Nephron (organoid): ENCODE data around the gene COG4.
A peak's percentile ranks its signal among the peaks of the same experiment; 100 is the strongest.

Experiments
- H3K27ac Mint-ChIP-seq, 3 experiments: 2 replicates each; pipeline ENCODE4 v1.8.0; 2020; ENCODE audit warnings: mixed read lengths in 3 of 3, mild to moderate bottlenecking in 2 of 3, moderate library complexity in 1 of 3
- H3K27me3 Mint-ChIP-seq: 2 replicates; pipeline ENCODE4 v1.8.0; 2021; ENCODE audit warnings: low read depth, mild to moderate bottlenecking, moderate library complexity, mixed read lengths
- H3K36me3 Mint-ChIP-seq: 2 replicates; pipeline ENCODE4 v1.8.0; 2020; ENCODE audit warnings: low read depth, mixed read lengths
- H3K4me1 Mint-ChIP-seq: 2 replicates; pipeline ENCODE4 v1.8.0; 2020; ENCODE audit warnings: mixed read lengths
- H3K4me3 Mint-ChIP-seq, 3 experiments: 2 replicates each; pipeline ENCODE4 v1.8.0; 2020; ENCODE audit warnings: mild to moderate bottlenecking in 3 of 3, mixed read lengths in 3 of 3, moderate library complexity in 2 of 3
- H3K9me3 Mint-ChIP-seq: 2 replicates; pipeline ENCODE4 v1.8.0; 2020; ENCODE audit warnings: mixed read lengths
- TF ChIP-seq, protein P1 (sequence below), 3 experiments: fragments of 200-600 bp; sonication (generic); IDR thresholded peaks; one replicate each; pipeline ENCODE4 v1.5.0; 2021; ENCODE audit warnings: antibody characterized with exemption in 3 of 3; ENCODE audit not compliant: unreplicated experiment in 3 of 3

Gene COG4

DNA sequence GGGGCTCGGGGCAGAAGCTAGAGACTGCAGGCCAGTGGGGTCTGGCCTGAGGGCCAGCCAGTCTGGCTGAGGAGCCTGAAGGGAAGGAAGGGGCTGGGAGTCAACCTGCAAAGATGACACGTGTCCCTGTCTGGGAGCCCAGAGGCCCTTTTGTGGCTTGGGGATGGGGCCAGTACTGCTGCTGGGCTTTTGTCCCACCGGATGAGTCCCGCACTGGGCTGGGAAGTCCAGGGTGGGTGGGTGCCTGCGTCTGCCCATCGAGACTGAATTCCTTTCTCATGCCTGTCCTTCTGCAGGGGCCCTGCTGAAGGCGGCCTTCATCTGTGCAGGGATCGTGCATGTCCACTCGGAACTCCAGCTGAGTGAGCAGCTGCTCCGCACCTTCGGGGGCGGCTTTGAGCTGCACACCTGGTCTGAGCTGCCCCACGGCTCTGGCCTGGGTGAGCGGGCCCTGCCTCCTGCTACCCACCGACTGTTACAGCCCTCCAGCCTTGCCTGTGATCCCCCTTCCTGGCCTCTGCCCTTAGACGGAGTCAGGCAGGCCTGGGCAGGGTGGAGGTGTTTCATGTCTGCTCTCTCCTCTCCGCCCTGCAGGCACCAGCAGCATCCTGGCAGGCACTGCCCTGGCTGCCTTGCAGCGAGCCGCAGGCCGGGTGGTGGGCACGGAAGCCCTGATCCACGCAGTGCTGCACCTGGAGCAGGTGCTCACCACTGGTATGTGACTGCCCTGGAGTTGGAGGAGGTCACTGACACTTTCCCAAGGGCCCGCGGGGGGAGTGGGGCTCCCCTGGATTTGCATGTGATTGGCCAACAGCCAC lies 48.1 kb downstream of the COG4 start:
- no peak overlapping the region for H3K4me3 Mint-ChIP-seq
- H3K4me1 Mint-ChIP-seq: no peaks in the 10 kb centered on the region
- H3K27ac Mint-ChIP-seq: no peak overlapping the region

DNA sequence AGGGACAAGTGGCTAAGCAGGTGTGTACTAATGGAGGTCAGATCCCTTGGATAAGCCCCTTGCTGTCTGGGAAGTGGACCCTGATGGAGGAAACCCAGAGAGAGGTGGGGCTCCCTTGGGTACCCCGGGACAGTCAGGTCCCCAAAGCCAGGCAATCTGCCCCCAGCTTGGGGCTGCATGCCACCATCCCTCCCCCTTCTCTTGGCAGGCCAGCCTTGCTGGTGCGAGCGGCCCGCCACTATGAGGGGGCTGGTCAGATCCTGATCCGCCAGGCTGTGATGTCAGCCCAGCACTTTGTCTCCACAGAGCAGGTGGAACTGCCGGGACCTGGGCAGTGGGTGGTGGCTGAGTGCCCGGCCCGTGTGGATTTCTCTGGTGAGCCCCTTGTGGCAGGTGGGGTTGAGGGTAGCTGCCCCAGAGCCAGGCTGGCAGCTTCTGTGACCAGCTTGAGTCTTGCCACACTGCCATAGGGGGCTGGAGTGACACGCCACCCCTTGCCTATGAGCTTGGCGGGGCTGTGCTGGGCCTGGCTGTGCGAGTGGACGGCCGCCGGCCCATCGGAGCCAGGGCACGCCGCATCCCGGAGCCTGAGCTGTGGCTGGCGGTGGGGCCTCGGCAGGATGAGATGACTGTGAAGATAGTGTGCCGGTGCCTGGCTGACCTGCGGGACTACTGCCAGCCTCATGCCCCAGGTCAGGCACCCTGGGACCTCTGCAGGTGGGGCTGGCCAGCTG lies 48.9 kb downstream of the COG4 start:
- TF ChIP-seq, protein P1, sequence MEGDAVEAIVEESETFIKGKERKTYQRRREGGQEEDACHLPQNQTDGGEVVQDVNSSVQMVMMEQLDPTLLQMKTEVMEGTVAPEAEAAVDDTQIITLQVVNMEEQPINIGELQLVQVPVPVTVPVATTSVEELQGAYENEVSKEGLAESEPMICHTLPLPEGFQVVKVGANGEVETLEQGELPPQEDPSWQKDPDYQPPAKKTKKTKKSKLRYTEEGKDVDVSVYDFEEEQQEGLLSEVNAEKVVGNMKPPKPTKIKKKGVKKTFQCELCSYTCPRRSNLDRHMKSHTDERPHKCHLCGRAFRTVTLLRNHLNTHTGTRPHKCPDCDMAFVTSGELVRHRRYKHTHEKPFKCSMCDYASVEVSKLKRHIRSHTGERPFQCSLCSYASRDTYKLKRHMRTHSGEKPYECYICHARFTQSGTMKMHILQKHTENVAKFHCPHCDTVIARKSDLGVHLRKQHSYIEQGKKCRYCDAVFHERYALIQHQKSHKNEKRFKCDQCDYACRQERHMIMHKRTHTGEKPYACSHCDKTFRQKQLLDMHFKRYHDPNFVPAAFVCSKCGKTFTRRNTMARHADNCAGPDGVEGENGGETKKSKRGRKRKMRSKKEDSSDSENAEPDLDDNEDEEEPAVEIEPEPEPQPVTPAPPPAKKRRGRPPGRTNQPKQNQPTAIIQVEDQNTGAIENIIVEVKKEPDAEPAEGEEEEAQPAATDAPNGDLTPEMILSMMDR (IDR thresholded peaks at IDR 0.05; ENCODE audit: unreplicated experiment in 3 of 3): no peak
- H3K4me3 Mint-ChIP-seq: no peak overlapping the region
- no peaks in the 10 kb centered on the region for H3K36me3 Mint-ChIP-seq
- no peaks in the 10 kb centered on the region for H3K9me3 Mint-ChIP-seq
- no peaks in the 10 kb centered on the region for H3K27me3 Mint-ChIP-seq
- no peak overlapping the region for H3K27ac Mint-ChIP-seq
- H3K4me1 Mint-ChIP-seq: no peaks in the 10 kb centered on the region

More for the DNA sequence above, 48.1 kb downstream of the COG4 start:
- Mint-ChIP-seq H3K9me3 (no peaks in the 10 kb centered on the region), H3K36me3 (no peaks in the 10 kb centered on the region), H3K27me3 (no peaks in the 10 kb centered on the region)
- TF ChIP-seq, protein P1 (IDR thresholded peaks at IDR 0.05; ENCODE audit: unreplicated experiment in 3 of 3): no peak

DNA sequence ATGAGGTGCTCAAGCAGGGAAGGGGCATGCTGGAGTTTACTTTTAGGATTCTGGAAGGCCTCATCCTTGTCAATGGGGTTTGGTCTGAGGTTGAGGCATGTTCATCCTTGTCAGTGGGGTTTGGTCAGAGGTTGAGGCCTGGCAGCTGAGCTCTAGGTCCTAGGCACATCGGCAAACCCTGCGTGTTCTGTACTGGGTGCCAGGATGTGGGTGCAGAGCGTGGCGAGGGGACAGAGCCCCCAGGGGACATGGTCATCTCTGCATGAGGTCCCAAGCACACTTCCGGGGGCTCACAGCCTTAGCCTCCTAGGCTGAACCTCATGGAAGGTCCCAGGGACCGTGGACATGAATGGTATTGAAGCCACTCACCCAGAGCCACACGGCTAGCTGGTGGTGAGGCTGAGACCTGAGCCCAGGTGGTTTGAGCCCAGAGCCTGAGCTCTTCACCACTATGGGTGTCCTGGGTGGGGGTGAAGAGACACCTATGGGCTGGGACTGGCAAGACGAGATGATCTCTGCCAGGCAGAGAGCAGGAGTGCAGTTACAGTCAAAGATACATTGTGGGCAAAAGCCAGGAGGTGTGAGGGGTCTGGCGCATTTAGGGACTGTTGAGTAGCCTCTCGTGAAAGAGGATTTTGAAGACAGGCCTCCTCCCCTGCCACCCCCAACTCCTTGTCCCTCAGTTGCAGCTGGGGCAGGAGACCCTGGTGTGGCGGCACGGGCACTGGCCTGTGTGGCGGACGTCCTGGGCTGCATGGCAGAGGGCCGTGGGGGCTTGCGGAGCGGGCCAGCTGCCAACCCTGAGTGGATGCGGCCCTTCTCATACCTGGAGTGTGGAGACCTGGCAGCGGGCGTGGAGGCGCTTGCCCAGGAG lies 49.7 kb downstream of the COG4 start:
- H3K9me3 Mint-ChIP-seq: no peaks in the 10 kb centered on the region
- H3K4me3 Mint-ChIP-seq: no peak overlapping the region
- TF ChIP-seq, protein P1 (IDR thresholded peaks at IDR 0.05; ENCODE audit: unreplicated experiment in 3 of 3): no peak
- no peak overlapping the region for H3K27ac Mint-ChIP-seq
- H3K4me1 Mint-ChIP-seq: no peaks in the 10 kb centered on the region
- H3K36me3 Mint-ChIP-seq: no peaks in the 10 kb centered on the region
- H3K27me3 Mint-ChIP-seq: no peaks in the 10 kb centered on the region

DNA sequence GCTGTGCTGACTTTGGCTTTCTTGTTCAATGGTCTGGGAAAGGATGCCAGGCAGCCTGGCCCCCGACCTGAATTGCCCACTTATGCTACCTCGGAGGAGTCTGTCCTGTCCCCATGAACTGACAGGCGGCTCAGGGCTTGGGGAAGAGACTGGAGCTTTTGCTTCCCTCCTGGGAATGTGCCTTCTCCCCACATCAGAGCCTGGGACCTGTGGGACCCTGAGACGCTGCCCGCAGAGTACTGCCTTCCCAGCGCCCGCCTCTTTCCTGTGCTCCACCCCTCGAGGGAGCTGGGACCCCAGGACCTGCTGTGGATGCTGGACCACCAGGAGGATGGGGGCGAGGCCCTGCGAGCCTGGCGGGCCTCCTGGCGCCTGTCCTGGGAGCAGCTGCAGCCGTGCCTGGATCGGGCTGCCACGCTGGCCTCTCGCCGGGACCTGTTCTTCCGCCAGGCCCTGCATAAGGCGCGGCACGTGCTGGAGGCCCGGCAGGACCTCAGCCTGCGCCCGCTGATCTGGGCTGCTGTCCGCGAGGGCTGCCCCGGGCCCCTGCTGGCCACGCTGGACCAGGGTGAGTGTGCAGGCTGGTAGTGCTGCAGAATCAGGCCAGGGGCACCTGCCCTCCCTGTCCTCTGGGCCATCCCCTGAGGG lies 50.4 kb downstream of the COG4 start:
- Mint-ChIP-seq H3K36me3 (no peaks in the 10 kb centered on the region), H3K4me1 (no peaks in the 10 kb centered on the region), H3K27me3 (no peaks in the 10 kb centered on the region), H3K4me3 (no peak overlapping the region), H3K9me3 (no peaks in the 10 kb centered on the region), H3K27ac (no peak overlapping the region)
- TF ChIP-seq, protein P1 (IDR thresholded peaks at IDR 0.05; ENCODE audit: unreplicated experiment in 3 of 3): no peak

DNA sequence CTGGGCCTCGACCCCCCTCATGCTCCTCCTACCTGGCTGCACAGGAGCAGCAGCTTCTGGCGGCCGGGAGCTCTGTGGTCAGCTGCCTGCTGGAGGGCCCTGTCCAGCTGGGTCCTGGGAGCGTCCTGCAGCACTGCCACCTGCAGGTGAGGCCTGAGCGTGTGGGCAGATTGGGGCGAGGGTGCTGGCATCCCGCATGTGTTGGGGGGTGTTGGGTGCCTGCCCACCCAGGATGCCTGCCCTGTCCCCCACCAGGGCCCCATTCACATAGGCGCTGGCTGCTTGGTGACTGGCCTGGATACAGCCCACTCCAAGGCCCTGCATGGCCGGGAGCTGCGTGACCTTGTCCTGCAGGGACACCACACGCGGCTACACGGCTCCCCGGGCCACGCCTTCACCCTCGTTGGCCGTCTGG lies 52.4 kb downstream of the COG4 start:
- Mint-ChIP-seq H3K36me3 (no peaks in the 10 kb centered on the region), H3K27ac (no peak overlapping the region), H3K4me1 (no peaks in the 10 kb centered on the region), H3K4me3 (no peak overlapping the region), H3K9me3 (no peaks in the 10 kb centered on the region), H3K27me3 (no peaks in the 10 kb centered on the region)
- TF ChIP-seq, protein P1 (IDR thresholded peaks at IDR 0.05; ENCODE audit: unreplicated experiment in 3 of 3): peak; percentile 40 to 60 (median 41)
